DOHH2 (cell line): Measurements from ENCODE around the gene MUL1.

Source experiments
- H3F3A ChIP-seq: fragments of 200-600 bp; sonication (generic), shearing (Covaris generic); 2 replicates; pipeline ENCODE4 v1.6.0; 2016; ENCODE audit warnings: antibody characterized with exemption, mild to moderate bottlenecking; ENCODE audit not compliant: control insufficient read depth, insufficient read depth
- H3K27ac ChIP-seq: fragments of 200-600 bp; sonication (generic); 2 replicates; pipeline ENCODE4 v1.5.1; 2014; ENCODE audit warnings: low read depth, mild to moderate bottlenecking, low read length, moderate library complexity
- H3K27me3 ChIP-seq: fragments of 200-600 bp; sonication (generic); 2 replicates; pipeline ENCODE4 v1.6.1; 2014; ENCODE audit warnings: mild to moderate bottlenecking, low read length, mixed read lengths; ENCODE audit not compliant: control insufficient read depth
- H3K36me3 ChIP-seq: fragments of 200-600 bp; sonication (generic); 2 replicates; pipeline ENCODE4 v1.6.1; 2014; ENCODE audit warnings: mild to moderate bottlenecking, low read length, moderate library complexity, mixed read lengths; ENCODE audit not compliant: control insufficient read depth
- H3K4me1 ChIP-seq: fragments of 200-600 bp; sonication (generic); 2 replicates; pipeline ENCODE4 v1.6.1; 2014; ENCODE audit warnings: mild to moderate bottlenecking, low read length, mixed read lengths; ENCODE audit not compliant: control insufficient read depth
- H3K4me2 ChIP-seq: fragments of 200-600 bp; sonication (generic); 2 replicates; pipeline ENCODE4 v1.6.0; 2014; ENCODE audit warnings: mild to moderate bottlenecking, low read length, moderate library complexity
- H3K4me3 ChIP-seq: fragments of 200-600 bp; sonication (generic); 2 replicates; pipeline ENCODE4 v1.5.1; 2014; ENCODE audit warnings: mild to moderate bottlenecking, low read length, mixed read lengths
- H3K79me2 ChIP-seq: fragments of 200-600 bp; sonication (generic); 2 replicates; pipeline ENCODE4 v1.6.1; 2014; ENCODE audit warnings: mild to moderate bottlenecking, low read length, mixed read lengths; ENCODE audit not compliant: control insufficient read depth
- H3K9me2 ChIP-seq: fragments of 200-600 bp; sonication (generic); replicated peaks from 2 replicates; pipeline ENCODE4 v1.6.1; 2014; ENCODE audit warnings: mild to moderate bottlenecking, low read length, mixed read lengths; ENCODE audit not compliant: control insufficient read depth
- H3K9me3 ChIP-seq: fragments of 200-600 bp; sonication (generic); 2 replicates; pipeline ENCODE4 v1.6.1; 2014; ENCODE audit warnings: antibody characterized with exemption, low read length, mixed read lengths; ENCODE audit not compliant: control insufficient read depth, insufficient read depth
- H4K20me1 ChIP-seq: fragments of 200-600 bp; sonication (generic); 2 replicates; pipeline ENCODE4 v1.6.0; 2014; ENCODE audit warnings: low read depth, mild to moderate bottlenecking, antibody characterized with exemption, low read length, moderate library complexity; ENCODE audit not compliant: control insufficient read depth, insufficient read depth
- CTCF ChIP-seq: fragments of 200-600 bp; sonication (generic); IDR thresholded peaks from one replicate; pipeline ENCODE4 v1.5.1; 2014; ENCODE audit warnings: antibody characterized with exemption, mild to moderate bottlenecking, low read depth, low read length; ENCODE audit not compliant: poor library complexity, severe bottlenecking
- EZH2phosphoT487 ChIP-seq: fragments of 200-600 bp; sonication (generic); IDR thresholded peaks from 2 replicates; pipeline ENCODE4 v1.6.1; 2017; ENCODE audit warnings: borderline replicate concordance, mild to moderate bottlenecking, antibody characterized with exemption, low read length, moderate library complexity, mixed read lengths

Gene MUL1

GRCh38 chr1:20465187-20465586, 42.8 kb downstream of the MUL1 start:
- TF ChIP-seq EZH2phosphoT487 (no peak), CTCF (no peak)
- no peak overlapping the region for H3K4me3 ChIP-seq

GRCh38 chr1:20463502-20463901, 44.4 kb downstream of the MUL1 start:
- Histone ChIP-seq H3K4me2 (no peak overlapping the region), H3K36me3 (no peaks in the 10 kb centered on the region), H3K9me3 (no peaks in the 10 kb centered on the region), H3K27ac (no peak overlapping the region), H3F3A (no peaks in the 10 kb centered on the region), H3K4me1 (no peaks in the 10 kb centered on the region), H3K79me2 (no peaks in the 10 kb centered on the region), H3K4me3 (no peak overlapping the region), H4K20me1 (no peaks in the 10 kb centered on the region), H3K27me3 (peaks cover 3% of the 10 kb centered on the region; the same call in 1 of the 2 replicates), H3K9me2 (no peaks in the 10 kb centered on the region)
- TF ChIP-seq EZH2phosphoT487 (no peak), CTCF (no peak)

More at GRCh38 chr1:20465187-20465586, 42.8 kb downstream of the MUL1 start:
- Histone ChIP-seq H3K27ac (no peak overlapping the region), H3K9me3 (no peaks in the 10 kb centered on the region), H3F3A (no peaks in the 10 kb centered on the region), H3K36me3 (no peaks in the 10 kb centered on the region), H4K20me1 (no peaks in the 10 kb centered on the region), H3K4me2 (no peak overlapping the region), H3K27me3 (peaks cover 3% of the 10 kb centered on the region; the same call in 1 of the 2 replicates), H3K9me2 (no peaks in the 10 kb centered on the region), H3K4me1 (no peaks in the 10 kb centered on the region), H3K79me2 (no peaks in the 10 kb centered on the region)

- Histone ChIP-seq H3K27me3 (peaks cover 3% of the 10 kb centered on the region; the same call in 1 of the 2 replicates), H3K27ac (no peak overlapping the region), H3K36me3 (no peaks in the 10 kb centered on the region), H3K9me3 (no peaks in the 10 kb centered on the region), H3K9me2 (no peaks in the 10 kb centered on the region), H3K4me3 (no peak overlapping the region), H3F3A (no peaks in the 10 kb centered on the region), H3K4me2 (no peak overlapping the region), H3K79me2 (no peaks in the 10 kb centered on the region), H4K20me1 (no peaks in the 10 kb centered on the region), H3K4me1 (no peaks in the 10 kb centered on the region)
- TF ChIP-seq EZH2phosphoT487 = no peak
- TF ChIP-seq CTCF = no peak
These were observed 45.6 kb downstream of the MUL1 start for GRCh38 chr1:20462397-20462796.
